Stomach smooth muscle (tissue), 2 donors: Measurements from ENCODE around the gene ZNF681.
"Not testable (repeated sequence)": the region's sequence is repeated elsewhere in the genome, so short reads cannot be mapped to it uniquely, and the experiment has no call there.

Experiments
- H3K27ac ChIP-seq: one replicate; pipeline ENCODE4 v1.7.0; 2013; ENCODE audit warnings: mild to moderate bottlenecking, low read length, inconsistent platforms
- H3K27me3 ChIP-seq, 2 donors: one replicate each; pipeline ENCODE4 v1.7.0; 2013; ENCODE audit warnings: low read length in 2 of 2; ENCODE audit not compliant: insufficient read depth in 2 of 2, control insufficient read depth in 1 of 2
- H3K36me3 ChIP-seq, 2 donors: one replicate each; pipeline ENCODE4 v1.7.0; 2013; ENCODE audit warnings: low read length in 2 of 2; ENCODE audit not compliant: control insufficient read depth in 2 of 2, insufficient read depth in 2 of 2
- H3K4me1 ChIP-seq: one replicate; pipeline ENCODE4 v1.7.0; 2013; ENCODE audit warnings: low read length; ENCODE audit not compliant: control insufficient read depth, insufficient read depth
- H3K4me3 ChIP-seq, 2 donors: one replicate each; pipeline ENCODE4 v1.7.0; 2013; ENCODE audit warnings: low read length in 2 of 2
- H3K9ac ChIP-seq, 2 donors: one replicate each; pipeline ENCODE4 v1.7.0; 2013; ENCODE audit warnings: low read length in 2 of 2, mild to moderate bottlenecking in 1 of 2
- H3K9me3 ChIP-seq, 2 donors: one replicate each; pipeline ENCODE4 v1.7.0; 2013; ENCODE audit warnings: low read length in 2 of 2; ENCODE audit not compliant: control insufficient read depth in 2 of 2
- donor health status: healthy.
- donor health status: Pancreatic carcinoma.

The ZNF681 gene

DNA sequence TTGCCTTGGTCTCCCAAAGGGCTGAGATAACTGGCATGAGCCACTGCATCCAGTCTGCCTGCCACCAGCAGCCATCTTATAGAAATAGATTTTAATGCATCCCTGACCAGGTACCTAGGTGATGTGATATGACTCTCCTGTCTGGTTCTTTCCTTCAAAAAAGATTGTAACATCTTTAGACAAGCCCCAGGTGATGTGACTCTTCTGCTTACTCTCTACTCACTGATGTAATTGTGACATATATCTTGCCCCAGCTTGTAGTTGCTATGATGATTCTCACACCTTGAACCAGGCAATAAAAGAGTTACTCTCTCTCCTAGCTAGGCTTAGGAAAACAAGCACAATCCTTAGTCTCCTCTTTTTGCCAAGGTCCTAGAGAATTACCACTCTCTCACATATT is 30.6 kb upstream of the ZNF681 start:
- Histone ChIP-seq H3K4me1 (no peaks in the 10 kb centered on the region), H3K27ac (no peak overlapping the region), H3K4me3 (no peak overlapping the region), H3K27me3 (no peaks in the 10 kb centered on the region), H3K9me3 (no peaks in the 10 kb centered on the region), H3K9ac (no peak overlapping the region), H3K36me3 (no peaks in the 10 kb centered on the region)

DNA sequence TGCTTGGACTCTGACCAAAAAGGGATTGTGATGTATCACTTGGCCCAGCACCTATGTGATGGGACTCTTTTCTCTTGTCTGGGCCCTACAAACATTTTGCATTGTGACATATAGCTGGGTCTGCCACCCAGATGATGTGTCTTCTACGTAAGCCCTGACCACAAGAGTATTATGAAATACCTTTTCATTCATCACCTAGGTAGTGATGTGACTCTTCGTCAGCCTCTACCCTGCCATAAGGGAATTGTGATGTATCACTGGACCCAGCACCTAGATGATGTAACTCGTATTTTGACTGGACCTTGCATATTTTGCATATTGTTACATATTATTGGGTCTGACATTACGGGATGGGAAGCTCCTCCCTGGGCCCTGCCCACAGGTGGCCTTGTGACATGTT is 29.7 kb upstream of the ZNF681 start:
- Histone ChIP-seq H3K4me1 (no peaks in the 10 kb centered on the region), H3K9me3 (no peaks in the 10 kb centered on the region), H3K27ac (no peak overlapping the region), H3K36me3 (no peaks in the 10 kb centered on the region), H3K9ac (no peak overlapping the region), H3K27me3 (no peaks in the 10 kb centered on the region), H3K4me3 (no peak overlapping the region)

DNA sequence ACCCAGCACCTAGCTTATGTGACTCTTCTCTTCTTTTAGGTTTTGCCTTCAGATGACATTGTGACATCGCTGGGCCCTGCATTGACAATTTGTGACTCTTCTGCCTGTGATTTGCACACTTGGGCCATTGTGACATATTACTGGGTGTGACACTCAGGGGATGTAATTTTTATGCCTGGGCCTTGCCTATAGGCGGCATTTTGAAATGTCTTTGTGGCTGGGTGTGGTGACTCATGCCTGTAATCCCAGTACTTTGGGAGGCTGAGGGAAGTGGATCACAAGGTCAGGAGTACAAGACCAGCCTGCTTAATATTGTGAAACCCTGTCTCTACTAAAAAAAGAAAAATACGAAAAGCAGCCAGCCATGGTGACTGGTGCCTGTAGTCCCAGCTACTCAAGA is 28.4 kb upstream of the ZNF681 start:
- Histone ChIP-seq H3K27me3 (no peaks in the 10 kb centered on the region), H3K4me1 (no peaks in the 10 kb centered on the region), H3K9me3 (no peaks in the 10 kb centered on the region), H3K27ac (no peak overlapping the region), H3K9ac (no peak overlapping the region), H3K4me3 (no peak overlapping the region), H3K36me3 (no peaks in the 10 kb centered on the region)

DNA sequence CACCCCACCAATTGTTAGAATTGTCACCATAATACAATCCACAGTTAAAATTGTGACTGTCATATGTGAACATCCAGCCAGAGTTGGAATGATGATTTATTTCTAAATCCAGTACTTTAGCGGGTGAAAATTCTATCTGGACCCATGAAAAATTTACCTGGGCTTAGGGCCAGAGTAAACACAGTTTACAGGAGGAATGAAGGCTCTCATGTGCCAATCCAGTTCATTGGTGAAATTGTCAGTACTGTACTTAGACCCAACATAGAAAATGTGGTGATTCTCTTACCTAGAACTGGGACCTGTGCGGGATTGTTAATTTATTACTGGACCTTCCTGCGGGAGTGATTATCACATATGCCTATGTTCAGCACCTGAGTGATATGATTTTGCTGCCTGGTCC is 27.3 kb upstream of the ZNF681 start:
- H3K4me1 ChIP-seq: no peaks in the 10 kb centered on the region
- no peaks in the 10 kb centered on the region for H3K27me3 ChIP-seq
- no peak overlapping the region for H3K9ac ChIP-seq
- no peak overlapping the region for H3K4me3 ChIP-seq
- H3K9me3 ChIP-seq: no peaks in the 10 kb centered on the region
- H3K36me3 ChIP-seq: peaks cover 0 to 2% of the 10 kb centered on the region in 2 donors
- H3K27ac ChIP-seq: no peak overlapping the region

DNA sequence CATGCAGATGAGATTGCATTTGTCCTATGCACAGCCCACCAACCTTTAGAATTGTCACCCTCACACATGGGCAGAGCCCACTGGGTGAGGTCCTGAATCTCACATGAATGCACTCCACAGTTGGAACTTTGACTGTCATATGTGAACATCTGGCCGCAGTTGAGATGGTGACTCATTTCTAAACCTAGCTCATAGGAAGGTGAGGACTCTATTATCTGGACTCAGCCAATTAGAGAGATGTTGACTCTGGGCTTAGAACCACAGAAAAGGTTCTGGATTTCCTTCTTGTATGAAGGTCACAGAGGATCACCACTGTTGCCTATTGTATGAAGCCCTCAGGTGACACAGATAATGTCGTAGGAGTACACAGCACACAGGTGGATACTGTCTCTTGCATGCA is 25.6 kb upstream of the ZNF681 start:
- no peaks in the 10 kb centered on the region for H3K4me1 ChIP-seq
- H3K36me3 ChIP-seq: peaks cover 0 to 2% of the 10 kb centered on the region in 2 donors
- H3K27me3 ChIP-seq: no peaks in the 10 kb centered on the region
- no peak overlapping the region for H3K9ac ChIP-seq
- no peak overlapping the region for H3K27ac ChIP-seq
- no peaks in the 10 kb centered on the region for H3K9me3 ChIP-seq
- no peak overlapping the region for H3K4me3 ChIP-seq

DNA sequence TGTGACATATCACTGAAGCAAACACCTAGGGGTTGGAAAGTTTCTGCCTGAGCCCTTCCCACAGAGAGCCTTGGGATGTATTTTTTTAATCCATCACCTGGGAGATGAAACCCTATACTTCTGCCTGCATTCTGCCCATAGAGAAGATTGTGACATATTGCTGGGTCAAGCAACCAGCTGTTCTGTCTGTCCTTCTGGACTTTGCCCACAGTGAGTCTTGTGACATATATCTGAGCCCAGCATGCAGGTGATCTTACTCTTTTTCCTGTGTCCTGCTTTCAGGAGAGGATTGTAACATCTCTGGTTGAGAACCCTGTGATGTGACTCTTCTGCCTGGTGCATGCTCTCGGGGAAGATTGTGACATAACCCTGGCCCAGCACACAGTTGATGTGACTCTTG is 24.9 kb upstream of the ZNF681 start:
- no peak overlapping the region for H3K27ac ChIP-seq
- H3K27me3 ChIP-seq: no peaks in the 10 kb centered on the region
- H3K36me3 ChIP-seq: peaks cover 0 to 2% of the 10 kb centered on the region in 2 donors
- no peak overlapping the region for H3K9ac ChIP-seq
- H3K4me3 ChIP-seq: no peak overlapping the region
- no peaks in the 10 kb centered on the region for H3K9me3 ChIP-seq
- H3K4me1 ChIP-seq: no peaks in the 10 kb centered on the region

DNA sequence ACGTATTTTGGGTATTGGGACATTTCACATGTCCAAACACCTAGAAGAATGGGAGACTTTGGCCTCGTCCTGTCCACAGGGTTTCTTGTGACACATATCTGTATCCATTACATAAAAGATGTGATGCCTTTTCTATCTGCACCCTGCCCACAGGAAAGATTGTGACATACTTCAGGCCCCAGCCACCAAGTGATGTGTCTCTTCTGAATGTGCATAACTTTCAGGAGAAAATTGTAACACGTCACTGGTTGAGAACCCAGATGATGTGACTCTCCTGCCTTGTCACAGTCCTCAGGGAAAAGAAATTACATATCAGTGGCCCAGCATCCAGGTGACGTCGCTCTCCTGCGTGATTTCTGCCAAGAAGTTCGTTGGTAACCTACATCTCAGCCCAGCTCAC is 21.0 kb upstream of the ZNF681 start:
- Histone ChIP-seq H3K4me3 (no peak overlapping the region), H3K9me3 (no peaks in the 10 kb centered on the region), H3K36me3 (peaks cover 0 to 2% of the 10 kb centered on the region in 2 donors), H3K27me3 (no peaks in the 10 kb centered on the region), H3K9ac (no peak overlapping the region), H3K27ac (no peak overlapping the region), H3K4me1 (no peaks in the 10 kb centered on the region)

DNA sequence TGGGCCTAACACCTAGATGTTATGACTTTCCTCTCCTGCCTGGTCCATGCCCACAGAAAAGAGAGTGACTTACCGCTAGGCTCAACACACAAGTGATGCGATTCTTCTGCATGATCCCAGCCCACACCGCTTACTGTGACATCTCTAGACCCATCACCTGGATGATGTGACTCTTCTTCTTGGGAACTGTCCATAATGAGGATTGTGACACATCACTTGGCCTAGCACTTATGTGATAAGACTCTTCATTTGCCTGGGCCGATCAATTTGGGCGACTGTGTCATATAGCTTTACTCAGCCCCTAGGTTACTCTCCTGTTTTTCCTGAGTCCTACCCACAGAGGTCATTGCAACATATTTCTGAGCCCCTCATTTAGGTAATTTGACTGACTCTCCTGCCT is 19.9 kb upstream of the ZNF681 start:
- peaks cover 0 to 2% of the 10 kb centered on the region in 2 donors for H3K36me3 ChIP-seq

DNA sequence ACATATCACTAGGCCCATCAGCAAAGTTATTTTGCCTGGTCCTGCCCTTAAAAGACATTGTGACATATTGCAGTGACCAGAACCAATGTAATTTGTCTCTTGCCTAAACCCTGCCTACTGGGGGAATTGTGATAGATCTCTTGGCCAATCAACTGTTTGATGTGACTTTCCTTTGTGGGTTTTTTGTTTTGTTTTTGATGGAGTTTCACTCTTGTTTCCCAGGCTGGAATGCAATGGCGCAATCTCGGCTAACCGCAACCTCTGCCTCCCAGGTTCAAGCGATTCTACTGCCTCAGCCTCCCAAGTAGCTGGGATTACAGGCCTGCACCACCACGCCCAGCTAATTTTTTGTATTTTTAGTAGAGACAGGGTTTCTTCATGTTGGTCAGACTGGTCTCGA is 19.3 kb upstream of the ZNF681 start:
- H3K36me3 ChIP-seq, H3K9me3 ChIP-seq, H3K27me3 ChIP-seq, H3K9ac ChIP-seq, H3K27ac ChIP-seq, H3K4me1 ChIP-seq, H3K4me3 ChIP-seq: not testable (repeated sequence)

More for the DNA sequence above, 19.9 kb upstream of the ZNF681 start:
- Histone ChIP-seq H3K27ac (no peak overlapping the region), H3K27me3 (no peaks in the 10 kb centered on the region), H3K4me1 (no peaks in the 10 kb centered on the region), H3K9me3 (no peaks in the 10 kb centered on the region), H3K4me3 (no peak overlapping the region), H3K9ac (no peak overlapping the region)

DNA sequence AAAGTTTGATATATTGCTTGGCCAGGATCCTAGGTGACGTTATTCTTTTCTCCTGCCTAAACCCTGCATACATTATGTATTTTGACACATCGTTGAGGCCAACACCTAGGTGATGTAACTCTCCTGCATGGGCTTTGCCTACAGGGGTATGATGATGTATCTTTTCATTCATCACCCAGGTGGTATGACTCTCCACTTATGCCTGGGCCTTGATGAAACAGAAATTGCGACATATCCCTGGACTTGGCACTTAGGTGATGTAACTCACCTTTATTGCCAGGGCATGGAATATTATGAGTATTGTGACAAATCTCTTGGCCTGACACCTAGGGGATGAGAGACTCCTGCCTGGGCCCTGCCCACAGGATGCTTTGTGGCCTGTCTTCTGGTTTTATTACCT is 18.5 kb upstream of the ZNF681 start:
- Histone ChIP-seq H3K36me3 (peaks cover 0 to 2% of the 10 kb centered on the region in 2 donors), H3K27ac (no peak overlapping the region), H3K27me3 (no peaks in the 10 kb centered on the region), H3K4me1 (no peaks in the 10 kb centered on the region), H3K9ac (no peak overlapping the region), H3K9me3 (no peaks in the 10 kb centered on the region), H3K4me3 (no peak overlapping the region)

DNA sequence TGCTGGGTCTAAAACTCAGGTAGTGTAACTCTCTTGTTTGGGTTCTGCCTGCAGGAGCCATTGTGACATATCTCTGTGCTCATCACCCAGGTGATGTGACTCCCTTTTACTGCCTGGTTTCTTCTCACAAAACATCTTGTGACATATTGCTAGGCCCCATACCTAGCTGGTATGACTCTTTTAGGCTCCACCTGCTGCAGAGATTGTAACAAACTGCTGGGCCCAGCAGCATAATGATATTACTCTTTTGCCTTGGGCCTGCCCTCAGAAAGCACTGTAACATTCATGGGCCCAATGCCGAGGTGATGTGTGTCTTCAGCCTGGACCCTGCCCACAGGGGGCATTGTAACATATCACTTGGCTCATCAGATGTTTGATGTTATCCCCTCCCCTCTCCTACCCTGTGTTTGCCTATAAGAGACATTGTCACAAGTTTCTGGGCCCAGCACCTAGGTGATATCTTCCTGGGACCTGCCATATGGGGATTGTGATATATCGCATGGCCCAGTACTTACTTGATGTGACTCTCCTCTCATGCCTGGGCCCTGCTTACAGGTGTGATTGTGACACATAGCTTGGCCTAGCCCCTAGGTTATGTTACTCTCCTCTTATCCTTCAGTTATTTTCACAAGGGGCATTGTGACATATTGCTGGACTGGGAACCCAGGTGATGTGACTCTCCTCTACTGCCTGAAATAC is 18.0 kb upstream of the ZNF681 start:
- no peaks in the 10 kb centered on the region for H3K36me3 ChIP-seq
- H3K27ac ChIP-seq: no peak overlapping the region
- no peaks in the 10 kb centered on the region for H3K9me3 ChIP-seq
- H3K27me3 ChIP-seq: no peaks in the 10 kb centered on the region
- H3K4me3 ChIP-seq: no peak overlapping the region
- no peaks in the 10 kb centered on the region for H3K4me1 ChIP-seq
- no peak overlapping the region for H3K9ac ChIP-seq
